Lower leg skin (tissue), 3 donors: Measurements from ENCODE around the gene REEP6.

Experiments
- CTCF ChIP-seq, 3 donors: fragments of 450-650 bp; IDR thresholded peaks; one replicate each; pipeline ENCODE4 v1.5.1; 2016; ENCODE audit warnings: antibody characterized with exemption in 3 of 3, mild to moderate bottlenecking in 3 of 3, moderate library complexity in 2 of 3
- POLR2A ChIP-seq, 2 donors: fragments of 450-650 bp; IDR thresholded peaks; one replicate each; pipeline ENCODE4 v1.6.1; 2016 to 2017; ENCODE audit warnings: antibody characterized with exemption in 2 of 2, mild to moderate bottlenecking in 1 of 2, moderate library complexity in 1 of 2

GRCh38 chr19:1472231-1473084 lies 18.5 kb upstream of the REEP6 start:
- TF ChIP-seq CTCF (IDR thresholded peaks at IDR 0.05) (no peak), POLR2A (IDR thresholded peaks at IDR 0.05) (no peak)
